HFF-Myc (cell line): ENCODE results near the gene NEK11.

Source experiments
- DNase-seq: peaks from one replicate; pipeline ENCODE4 v3.0.0-alpha.2; 2011; ENCODE audit warnings: low read depth; ENCODE audit errors: extremely low read depth
- H3K4me3 ChIP-seq: replicated peaks from 2 replicates; pipeline ENCODE4 v1.5.1; 2011; ENCODE audit warnings: low read depth, mild to moderate bottlenecking, control low read depth, low read length
- TF ChIP-seq, protein P1 (sequence below): IDR thresholded peaks from 2 replicates; pipeline ENCODE4 v1.5.1; 2012; ENCODE audit warnings: mild to moderate bottlenecking, low read depth, low read length, control low read depth; ENCODE audit errors: missing control alignments

Gene NEK11

GRCh38 chr3:131158434-131158833 is 131.8 kb downstream of the NEK11 start:
- TF ChIP-seq, protein P1, sequence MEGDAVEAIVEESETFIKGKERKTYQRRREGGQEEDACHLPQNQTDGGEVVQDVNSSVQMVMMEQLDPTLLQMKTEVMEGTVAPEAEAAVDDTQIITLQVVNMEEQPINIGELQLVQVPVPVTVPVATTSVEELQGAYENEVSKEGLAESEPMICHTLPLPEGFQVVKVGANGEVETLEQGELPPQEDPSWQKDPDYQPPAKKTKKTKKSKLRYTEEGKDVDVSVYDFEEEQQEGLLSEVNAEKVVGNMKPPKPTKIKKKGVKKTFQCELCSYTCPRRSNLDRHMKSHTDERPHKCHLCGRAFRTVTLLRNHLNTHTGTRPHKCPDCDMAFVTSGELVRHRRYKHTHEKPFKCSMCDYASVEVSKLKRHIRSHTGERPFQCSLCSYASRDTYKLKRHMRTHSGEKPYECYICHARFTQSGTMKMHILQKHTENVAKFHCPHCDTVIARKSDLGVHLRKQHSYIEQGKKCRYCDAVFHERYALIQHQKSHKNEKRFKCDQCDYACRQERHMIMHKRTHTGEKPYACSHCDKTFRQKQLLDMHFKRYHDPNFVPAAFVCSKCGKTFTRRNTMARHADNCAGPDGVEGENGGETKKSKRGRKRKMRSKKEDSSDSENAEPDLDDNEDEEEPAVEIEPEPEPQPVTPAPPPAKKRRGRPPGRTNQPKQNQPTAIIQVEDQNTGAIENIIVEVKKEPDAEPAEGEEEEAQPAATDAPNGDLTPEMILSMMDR: no peak
- no peak overlapping the region for H3K4me3 ChIP-seq
- DNase-seq: no peak

- no peak for DNase-seq
- no peak overlapping the region for H3K4me3 ChIP-seq
- TF ChIP-seq, protein P1: no peak
Measured at GRCh38 chr3:131162516-131162915, 135.8 kb downstream of the NEK11 start.

DNA sequence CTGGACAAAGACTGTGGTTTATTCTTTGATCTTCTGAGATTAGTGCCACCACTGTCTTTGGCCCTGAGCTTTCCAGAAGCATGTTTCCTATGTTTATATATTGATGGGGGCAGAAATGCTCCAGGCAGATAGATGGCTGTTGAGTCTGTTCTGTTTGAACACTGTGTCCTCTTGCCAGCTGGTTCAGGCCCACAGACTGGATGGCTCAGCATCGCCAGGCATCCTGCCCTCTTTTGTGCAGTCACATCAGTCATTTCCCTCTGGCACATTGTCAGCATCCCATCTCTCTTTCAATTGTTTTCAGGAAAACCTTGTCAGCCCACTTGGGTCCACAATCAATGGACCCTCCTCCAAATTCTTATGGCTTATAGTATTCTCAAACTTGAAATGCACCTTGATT is 141.2 kb downstream of the NEK11 start:
- H3K4me3 ChIP-seq: no peak overlapping the region
- TF ChIP-seq, protein P1: no peak
- no peak for DNase-seq

DNA sequence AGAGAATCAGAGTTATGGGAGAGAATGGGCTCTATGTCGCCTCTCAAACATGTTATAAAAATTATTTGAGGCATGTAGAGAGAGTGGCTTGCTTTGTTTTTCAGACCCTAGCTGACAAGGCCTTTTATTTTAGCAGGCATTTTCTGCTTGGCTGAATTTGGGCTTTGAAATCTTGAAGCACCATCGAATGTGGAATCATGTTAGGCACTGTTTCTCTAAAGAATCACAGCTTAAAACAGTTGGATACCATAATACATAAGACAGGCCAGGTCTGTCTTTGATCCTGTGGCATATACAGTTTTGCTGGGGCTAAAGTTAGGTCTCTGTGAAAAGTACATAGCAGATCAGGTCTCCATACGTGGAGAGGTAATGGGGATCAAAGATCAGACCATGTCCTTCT is 142.7 kb downstream of the NEK11 start:
- H3K4me3 ChIP-seq: no peak overlapping the region
- no peak for DNase-seq
- TF ChIP-seq, protein P1: no peak

DNA sequence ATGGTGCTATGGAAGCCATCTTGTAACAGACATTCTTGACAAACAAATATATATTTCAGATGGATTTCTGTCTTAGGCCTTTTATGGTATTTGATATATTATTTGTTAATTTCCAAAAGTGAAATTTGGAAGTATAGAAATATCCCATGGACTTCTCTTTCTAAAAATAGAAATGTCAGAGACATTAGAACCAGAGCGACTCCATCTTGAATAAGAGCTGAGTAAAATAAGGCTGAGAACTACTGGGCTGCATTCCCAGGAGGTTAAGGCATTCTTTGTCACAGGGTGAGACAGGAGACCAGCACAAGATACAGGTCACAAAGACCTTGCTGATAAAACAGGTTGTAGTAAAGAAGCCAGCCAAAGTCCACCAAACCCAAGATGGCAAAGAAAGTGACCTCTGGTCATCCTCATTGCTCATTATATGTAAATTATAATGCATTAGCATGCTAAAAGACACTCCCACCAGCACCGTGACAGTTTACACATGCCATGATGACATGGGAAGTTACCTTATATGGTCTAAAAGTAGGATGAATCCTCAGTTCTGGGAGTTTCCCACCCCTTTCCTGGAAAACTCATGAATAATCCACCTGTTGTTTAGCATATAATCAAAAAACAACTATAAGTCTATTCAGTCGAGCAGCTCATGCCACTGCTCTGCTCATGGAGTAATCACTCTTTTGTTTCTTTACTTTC is 146.0 kb downstream of the NEK11 start:
- no peak overlapping the region for H3K4me3 ChIP-seq
- DNase-seq: no peak
- TF ChIP-seq, protein P1: no peak

DNA sequence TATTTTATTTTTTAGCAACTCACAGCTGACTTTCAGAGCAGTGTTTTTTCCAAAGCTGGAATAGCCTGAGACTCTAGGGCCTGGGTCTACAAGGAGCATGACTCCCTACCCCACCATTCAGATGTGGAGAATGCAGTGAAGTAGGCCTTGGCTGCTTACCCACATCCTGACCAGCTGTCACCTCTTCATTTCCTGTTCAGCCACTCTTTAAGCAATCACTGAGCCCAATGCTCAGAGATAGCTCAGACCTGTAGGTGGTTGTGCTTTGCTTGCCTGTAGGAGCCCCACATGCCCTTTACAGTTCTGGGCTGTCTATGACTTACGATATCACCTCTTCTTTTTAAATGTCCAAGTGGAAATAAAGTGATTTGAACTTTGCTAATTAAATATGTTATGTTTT is 148.1 kb downstream of the NEK11 start:
- TF ChIP-seq, protein P1: no peak
- no peak overlapping the region for H3K4me3 ChIP-seq
- no peak for DNase-seq

DNA sequence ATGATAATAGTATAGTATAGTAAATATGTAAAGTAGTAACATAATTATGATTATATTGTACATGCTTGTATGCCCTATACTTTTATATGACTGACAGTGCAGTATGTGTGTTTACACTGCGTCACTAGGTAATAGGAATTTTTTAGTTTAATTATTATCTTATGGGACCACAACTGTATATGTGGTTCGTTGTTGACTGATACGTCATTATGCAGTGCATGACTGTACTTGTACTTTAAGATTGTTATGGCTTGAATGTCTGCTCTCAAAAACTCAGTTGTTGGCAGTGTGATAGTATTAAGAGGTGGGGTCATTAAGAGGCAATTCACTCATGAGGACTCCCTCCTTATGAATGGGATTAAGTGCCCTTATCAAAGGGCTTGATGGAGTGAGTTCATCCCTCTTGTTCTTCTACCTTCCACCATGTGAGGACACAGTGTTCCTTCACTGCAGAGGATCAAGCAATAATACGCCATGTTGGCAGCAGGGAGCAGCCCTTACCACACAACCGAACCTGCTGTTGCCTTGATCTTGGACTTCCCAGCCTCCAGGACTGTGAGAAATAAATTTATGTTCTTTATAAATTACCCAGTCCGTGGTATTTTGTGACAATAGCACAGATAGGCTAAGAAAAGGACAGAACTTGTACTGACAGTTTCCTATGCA is 152.2 kb downstream of the NEK11 start:
- TF ChIP-seq, protein P1: no peak
- no peak for DNase-seq
- no peak overlapping the region for H3K4me3 ChIP-seq
